GM18873 (cell line): ENCODE results near the gene MAGI3.
"Not testable (repeated sequence)": the region's sequence is repeated elsewhere in the genome, so short reads cannot be mapped to it uniquely, and the experiment has no call there.

ENCODE experiments used
- ATAC-seq: cut with Tn5 transposase; IDR thresholded peaks from one replicate; pipeline ENCODE4 v1.9.1; 2021; ENCODE audit warnings: mild to moderate bottlenecking, moderate library complexity, moderate number of reproducible peaks; ENCODE audit not compliant: unreplicated experiment, low FRiP score

Gene MAGI3

DNA sequence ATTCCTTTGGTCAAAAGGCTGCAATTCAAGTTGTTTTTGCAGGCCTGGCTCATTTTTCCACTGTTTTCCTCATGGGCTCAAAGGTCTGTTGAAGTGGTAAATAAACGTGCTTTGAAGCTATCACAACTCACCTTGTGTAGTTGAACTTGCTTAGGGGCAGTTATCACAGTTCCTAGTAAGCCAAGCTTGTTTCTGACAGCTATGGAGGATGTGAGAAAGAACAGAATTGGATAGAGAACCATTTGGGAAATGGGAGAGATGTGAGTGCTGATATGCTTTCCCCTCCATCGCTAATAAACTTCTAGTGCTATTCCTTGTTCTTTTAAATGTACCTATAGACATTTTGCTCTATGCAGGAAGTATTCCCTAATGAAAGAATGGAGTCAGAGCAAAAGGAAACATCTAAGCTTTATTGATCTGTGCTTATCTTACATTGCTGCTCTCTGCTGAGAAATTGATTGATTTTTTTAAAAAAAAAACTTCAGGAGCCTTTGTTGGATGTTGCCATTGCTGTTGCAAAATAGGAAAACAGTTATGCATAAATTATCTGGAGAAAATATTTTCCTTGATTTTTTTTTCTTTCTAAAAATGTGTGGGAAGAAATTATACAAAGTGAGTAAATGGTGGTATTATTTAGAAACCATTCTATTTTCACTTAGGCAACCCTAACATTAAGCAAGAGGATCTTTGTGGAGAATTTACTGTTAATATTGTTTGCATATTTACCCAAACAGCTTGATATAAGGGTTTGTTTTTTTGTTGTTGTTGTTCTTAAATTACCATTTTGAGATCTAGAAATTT is 118.2 kb downstream of the MAGI3 start:
- ATAC-seq, result no peak

DNA sequence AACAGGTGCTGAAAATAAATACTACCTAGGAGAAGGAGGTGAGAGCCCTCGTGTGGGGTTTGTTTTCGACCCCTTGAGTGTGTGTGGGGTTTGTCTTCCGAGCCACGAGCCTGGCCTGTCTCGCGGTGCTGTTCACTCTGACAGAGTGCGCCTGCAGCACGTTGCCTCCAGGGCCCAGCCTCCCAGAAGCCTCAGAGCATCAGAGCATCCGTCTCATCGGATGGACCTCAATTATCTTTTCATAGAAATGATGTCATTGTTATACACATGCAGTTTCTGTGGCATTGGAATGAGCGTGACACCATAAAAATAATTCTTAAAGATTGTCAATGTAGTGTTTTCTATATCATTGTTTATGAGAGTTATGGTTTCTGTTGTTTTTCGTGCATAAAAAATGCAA is 119.5 kb downstream of the MAGI3 start:
- not testable (repeated sequence) for ATAC-seq

DNA sequence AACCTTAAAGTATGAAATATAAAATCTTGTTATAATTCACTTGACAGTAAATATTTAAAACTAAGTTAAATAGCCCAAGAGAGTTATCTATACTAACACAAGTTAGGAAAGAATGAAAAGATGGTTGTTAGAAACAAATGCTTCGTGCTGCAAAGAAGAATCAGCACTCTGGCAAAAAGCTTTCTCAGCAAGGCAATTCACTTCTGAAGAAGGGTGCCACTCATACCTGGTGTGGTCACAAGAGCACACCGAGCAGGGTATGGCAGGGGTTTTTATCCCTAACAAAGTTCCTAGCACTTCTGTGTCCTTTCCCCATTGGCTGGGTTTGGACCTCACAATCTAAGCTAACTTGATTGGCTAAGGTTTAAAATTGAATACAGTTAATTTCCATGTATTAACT is 121.0 kb downstream of the MAGI3 start:
- ATAC-seq, result no peak

DNA sequence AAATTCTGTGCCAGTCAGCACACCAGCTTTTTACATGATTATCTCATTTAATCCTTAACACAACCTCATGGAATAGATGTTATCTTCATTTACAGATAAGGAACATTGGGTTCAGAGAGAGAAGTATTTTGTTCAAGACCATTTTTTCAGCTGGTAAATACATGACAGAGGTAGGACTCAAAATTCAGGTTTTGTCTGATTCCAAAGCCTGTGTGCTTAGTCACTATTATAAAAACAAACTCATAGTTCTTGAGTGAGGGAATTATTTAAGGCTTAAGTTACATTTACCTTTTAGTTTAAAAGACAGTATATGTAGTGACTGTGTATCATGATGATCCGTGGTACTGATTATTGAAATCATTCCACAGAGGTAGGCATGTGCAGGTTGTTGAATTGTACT is 125.2 kb downstream of the MAGI3 start:
- ATAC-seq, result no peak

DNA sequence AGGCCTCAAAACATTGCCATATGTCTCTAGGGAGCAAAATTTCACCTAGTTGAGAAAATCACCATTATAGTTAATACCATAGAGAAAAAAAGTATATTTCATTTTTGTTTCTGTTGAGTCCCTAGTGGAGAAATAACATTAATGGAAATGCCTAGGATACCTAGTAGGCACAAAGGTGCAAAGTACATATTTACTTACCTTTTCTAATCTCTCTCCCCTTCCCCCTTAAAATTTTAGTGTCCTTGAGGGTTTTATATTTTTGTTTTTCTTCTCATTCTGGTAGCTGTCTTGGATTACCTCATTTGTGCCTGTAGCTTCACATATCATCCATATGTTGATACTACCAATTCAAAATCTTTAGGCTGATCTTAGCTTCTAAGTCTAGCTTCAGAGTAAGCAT is 127.0 kb downstream of the MAGI3 start:
- ATAC-seq, result no peak

DNA sequence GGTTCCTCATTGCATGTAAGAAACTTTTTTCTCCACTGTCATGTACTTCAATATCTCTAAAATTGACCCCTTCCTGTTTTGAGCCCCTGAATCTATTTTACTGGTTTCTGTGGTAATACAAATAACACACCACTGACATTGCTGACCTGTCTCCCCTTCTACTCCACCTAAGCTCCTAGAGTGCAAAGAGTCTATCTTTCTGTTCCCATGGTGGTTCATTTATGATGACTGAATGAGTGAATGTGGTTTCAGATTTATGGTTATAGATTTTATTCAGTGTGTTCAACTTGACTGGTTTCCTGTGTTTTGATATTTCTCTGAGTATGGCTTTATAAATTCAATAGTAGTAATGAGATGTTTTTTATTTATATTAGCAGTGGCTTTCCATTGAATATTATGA is 127.7 kb downstream of the MAGI3 start:
- ATAC-seq, result no peak

DNA sequence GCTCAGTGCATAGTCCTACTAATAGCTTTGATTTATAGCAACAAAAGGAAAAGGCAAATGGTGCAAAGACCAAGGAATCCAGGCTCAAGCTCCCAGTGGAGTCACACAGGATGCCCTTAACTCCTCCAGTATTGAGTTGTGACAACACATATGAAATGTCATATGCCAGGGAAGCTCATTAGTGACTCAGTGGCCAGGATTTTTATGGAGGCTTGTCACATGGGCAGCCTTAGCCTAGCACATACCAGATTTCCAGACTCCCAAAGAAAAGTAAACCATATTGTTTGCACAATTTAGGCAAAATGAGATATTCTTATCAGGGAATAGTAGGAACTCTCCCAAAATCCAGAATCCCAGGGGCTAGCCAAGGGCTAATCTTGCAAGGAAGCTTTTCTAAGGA is 129.2 kb downstream of the MAGI3 start:
- no peak for ATAC-seq

DNA sequence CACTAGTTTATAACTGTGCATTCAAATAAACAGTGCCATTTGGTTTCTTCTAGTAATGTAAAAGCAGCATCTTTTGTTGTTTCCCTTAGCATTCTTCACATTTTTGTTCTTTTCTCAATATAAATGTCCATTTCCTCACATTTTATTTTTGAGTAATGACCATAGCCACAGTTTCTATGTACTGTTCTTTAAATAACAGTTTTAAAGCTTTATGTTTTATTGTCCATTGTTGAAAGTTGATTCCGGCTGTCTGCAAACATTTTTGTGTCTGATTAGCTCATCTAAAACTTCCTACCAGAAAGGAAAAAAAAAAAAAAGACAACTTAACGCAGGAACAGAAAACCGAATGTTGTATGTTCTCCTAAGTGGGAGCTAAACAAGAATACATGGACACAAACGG is 139.7 kb downstream of the MAGI3 start:
- ATAC-seq, result no peak

DNA sequence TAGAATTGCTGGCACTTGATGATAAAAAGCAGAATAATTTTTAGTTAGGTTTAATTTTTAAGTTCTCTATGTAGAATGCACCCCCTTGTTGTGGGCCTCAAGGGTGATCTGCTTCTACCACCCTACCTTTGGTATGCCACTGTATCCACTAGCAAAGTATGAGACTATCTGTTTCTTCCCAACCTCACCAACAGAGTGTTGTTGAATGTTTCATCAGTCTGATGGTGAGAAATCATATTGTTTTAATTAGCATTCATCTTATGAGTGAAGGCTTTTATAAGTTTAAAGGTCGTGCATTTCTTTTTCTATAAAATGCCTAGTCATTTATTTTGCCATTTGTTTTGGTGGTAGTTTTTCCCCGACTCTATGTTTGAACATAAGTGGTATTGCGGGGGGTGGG is 141.0 kb downstream of the MAGI3 start:
- no peak for ATAC-seq

DNA sequence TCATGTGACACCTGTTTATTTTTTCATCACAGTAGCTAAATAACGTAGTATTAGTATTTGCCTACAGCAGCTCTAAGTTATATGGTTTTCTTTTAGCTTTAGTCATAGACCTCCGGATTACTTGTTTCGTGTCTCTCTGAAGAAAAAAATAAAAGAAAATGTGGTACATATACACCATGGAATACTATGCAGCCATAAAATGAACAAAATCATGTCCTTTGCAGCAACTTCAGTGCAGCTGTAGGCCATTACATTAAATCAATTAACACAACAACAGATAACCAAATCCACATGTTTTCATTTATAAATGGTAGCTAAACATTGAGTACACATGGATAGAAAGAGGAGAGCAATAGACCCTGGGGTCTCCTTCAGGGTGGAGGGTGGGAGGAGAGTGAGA is 142.7 kb downstream of the MAGI3 start:
- ATAC-seq, result no peak

DNA sequence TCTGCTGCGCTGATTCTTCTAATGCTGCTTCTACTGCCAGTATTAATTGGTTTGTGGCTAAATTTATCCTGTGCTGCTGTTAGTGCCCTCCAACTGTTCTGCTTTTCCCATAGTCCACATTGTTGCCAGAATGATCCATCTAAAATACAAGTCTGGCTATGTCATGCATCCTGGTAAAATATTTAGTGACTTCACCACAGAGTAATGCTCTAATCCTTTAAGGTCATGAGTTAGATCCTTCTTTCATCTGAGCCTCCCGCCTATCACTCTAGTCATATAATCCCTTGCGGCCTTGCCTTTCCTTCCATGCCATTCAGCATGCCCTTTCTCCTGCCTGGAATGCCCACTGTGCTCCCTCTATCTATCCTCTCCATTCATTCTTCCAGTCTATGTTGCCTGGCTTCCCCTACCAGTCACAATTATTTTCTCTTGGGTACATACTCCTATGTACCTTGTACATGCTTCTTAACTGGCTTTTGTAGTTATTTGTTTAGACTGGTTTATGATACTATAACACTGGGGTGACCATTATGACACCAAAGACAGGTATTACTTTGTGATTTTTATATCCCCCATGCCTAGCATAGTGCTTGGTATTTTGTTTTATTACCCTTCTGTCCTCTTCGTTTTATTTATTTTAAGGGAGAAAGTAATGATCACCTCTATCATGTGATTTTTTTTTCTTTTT is 144.0 kb downstream of the MAGI3 start:
- no peak for ATAC-seq

DNA sequence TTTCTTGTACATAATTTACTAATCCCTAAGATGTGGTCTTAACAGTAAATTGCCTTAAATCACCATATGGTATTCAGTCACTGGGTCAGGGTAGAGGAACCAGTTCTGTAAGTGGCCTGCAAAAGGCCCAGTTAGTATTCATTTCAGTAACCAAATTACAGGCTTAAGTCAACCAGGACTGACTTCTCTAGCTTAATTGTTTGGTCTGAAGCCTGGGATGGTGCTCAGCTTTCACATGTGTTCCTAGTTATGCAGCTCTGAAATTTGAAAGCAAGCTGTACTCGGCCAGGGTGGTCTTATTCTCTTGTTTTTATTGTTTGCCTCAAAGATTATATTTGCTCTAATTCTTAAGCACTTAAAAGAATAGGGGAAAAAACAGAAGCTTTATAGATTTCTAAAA is 144.6 kb downstream of the MAGI3 start:
- no peak for ATAC-seq

DNA sequence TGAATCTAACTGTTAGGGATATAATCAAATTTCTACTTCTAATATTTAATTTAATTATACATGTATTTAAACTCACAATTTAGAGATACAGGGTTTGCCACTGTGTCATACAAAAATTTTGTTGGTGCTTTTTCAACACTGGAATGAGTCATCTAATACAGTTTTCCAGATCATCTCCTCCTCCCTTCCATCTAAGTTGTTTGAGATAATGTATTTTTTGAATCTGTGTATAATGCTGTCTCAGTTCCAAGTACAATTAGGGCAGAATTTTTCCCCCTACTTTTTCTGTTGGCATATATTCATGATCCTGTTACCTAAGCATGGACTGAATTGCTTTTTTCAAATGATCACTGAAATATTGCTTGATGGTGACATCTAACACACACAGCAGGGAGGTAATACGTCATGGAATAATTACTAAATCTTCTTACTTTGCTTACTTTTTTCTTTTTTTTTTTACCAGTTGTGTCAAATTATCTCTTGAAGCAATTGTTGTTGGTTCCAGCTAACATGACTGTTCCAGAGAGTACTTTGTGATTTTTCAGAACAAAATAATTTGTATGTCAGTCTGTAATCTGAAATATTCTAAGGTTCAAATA is 146.0 kb downstream of the MAGI3 start:
- ATAC-seq, result no peak

DNA sequence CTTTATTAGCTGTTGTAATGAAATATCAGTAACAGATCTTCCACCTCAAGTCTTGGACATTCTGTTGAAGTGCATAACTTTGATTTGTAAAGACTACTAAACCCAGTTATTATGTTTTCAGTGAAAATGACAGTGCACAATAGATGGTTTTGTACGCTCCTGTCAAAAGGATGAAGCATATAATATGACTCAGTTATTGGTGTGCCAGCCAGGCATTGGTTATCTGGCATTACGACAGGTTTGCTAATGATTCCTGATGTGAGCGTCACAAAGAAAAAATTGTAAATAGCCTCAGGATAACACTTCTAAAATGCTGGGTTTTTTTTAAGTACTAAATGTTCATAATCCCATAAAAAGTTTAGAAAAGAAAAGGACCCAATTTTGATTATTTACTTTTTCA is 147.9 kb downstream of the MAGI3 start:
- ATAC-seq, result no peak

DNA sequence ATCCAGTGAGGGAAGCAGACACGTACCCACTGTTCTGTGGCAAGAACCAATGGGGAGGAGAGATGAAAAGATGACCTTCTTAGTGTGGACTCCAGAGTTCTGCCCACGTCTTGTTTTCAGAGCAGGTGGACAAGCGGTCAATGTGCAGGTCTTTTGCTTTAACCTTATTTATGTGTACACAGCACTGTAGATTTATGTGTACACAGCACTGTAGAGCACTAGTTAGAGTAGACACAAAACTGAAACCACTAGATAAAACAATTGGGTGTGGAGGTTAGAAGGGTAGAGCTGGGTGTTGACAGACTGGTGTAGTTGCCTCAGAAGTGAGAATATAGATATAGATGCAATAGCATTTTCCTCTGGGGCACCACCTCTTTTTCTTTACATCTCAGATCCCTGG is 150.0 kb downstream of the MAGI3 start:
- ATAC-seq, result no peak

DNA sequence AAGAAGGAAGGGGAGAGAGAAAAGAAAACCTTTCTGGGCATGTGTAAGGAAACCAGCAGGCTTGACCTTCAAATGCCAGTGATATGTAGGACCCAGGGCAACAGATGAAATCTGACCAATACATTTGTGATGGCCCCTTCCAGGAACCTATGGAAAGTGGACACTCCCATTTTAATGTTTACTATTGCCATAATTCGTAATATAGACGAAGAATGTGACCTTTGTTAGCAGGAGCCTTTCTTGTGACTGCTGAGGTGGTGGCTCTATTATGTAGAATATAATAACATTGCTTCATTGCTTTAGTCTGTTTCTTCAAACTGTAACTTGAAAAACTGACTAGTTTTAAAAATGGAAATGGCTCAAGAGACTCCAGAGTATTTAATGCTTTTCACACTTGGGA is 150.8 kb downstream of the MAGI3 start:
- ATAC-seq, result no peak

DNA sequence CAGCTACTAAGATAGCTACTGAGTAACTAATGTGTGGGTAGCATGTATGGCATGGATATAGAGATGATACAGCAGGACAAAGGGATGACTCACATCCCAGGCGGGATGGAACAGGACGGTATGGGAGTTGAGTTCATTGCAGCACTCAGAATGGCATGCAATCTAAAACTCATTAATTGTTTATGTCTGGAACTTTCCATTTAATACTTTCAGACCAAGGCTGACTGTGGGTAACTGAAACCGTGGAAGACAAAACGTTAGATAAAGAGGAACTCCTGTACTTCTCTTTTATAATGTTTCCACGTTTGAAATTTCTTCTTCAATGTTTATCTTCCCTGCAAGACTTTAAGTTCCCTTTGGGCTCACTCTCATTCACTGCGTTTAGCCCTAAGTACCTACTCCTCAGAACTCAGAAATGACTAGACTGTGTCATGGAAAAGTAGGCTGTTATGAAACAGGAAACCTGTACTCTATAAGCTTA is 151.9 kb downstream of the MAGI3 start:
- no peak for ATAC-seq

DNA sequence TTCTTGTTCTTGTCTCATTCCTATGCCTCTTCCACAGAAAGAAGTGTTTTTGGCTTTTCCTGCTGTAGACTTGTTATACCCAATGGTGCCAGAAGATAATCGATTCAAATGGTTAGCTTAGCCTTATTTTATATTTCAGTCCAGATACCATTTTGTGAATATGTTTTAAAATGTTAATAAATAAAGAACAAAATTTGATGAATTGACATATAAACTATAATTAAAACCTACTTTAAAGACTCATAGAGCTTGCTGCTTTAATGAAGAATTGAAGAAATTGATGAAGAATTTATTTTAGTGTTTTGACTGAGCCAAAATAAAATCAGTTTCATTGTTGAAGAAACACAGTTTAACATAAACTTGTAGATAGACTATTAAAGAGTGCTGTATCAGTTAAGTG is 152.8 kb downstream of the MAGI3 start:
- ATAC-seq, result no peak

DNA sequence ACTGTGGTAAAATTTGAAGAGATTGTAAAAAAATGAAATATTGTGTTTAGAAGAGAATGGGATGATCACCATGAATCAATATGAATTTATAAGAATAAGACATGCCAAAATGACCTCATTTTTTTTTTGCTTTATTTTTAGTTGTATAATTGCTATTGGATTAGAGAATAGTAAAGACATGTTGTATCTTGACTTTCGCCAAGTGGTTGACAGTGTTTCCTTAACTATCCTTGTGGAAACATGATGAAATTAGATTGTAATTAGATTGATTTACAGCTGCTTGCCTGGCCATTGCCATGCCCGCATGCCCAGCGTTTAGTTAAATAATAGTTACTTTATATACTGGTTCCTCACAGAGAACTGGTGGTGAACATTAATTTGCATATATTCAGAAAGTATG is 154.9 kb downstream of the MAGI3 start:
- no peak for ATAC-seq

DNA sequence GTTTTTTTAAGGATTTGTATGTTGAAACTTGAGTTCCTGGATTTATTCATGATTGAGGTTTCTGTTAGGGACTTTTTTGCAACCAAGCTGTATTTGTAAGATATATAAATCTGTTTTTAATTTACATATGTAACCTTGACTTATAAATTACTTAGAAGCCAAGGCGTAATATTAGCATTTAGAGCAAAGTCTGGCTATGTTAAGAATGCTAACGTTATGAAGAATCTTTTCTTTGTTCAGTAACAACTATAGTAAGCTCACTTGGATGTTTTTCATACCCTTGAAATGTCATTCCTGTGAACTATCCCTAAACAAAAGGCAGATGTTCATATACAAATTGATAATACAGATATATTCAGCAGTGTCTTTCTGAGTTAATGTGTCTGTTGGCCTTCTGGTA is 155.3 kb downstream of the MAGI3 start:
- no peak for ATAC-seq

DNA sequence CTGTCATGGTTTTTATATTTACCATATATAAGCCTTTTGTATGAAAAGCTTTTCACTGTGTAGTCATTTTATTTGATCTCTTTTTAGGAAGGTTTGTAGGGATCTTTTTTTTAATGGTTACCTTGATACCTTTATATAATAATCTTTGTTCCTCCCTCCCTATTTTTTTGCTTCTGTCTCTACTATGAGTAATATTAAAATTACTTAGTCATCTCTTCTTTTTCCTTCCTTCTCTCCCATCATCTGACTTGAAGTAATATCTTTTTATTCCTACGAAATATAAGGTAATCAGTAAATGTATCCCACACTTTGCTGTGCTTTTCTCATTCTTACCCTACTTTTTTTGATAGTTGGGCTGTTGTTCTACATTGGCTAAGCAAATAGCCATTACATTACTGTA is 161.4 kb downstream of the MAGI3 start:
- ATAC-seq, result no peak

DNA sequence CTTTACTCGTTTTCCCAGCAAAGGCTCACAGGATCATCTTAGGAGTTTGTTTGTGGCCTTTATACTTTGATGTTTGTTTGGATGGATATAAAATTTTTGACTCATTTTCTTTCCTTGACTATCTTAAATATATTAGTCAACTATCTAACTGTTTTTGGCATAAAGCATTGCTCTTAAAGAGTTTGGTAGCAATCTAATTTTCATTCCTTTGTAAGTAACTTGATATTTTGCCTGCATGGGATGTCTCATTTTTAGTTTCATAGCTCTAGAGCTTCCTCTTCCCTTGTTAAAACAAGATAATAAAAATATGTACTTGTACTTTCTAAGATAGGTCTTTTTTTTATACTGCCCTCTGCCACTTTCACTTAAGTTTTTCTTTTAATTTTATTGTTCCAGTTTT is 161.9 kb downstream of the MAGI3 start:
- ATAC-seq, result no peak
